Hematopoietic multipotent progenitor cell (in vitro differentiated cells): ENCODE data around the gene SALL3. TPM values are rescaled to one million over a fixed set of nuclear protein-coding genes. Genes with fewer than 3 reads are reported as not detected.

Source experiments
- DNase-seq, 3 donors: peaks; one replicate each; pipeline ENCODE4 v3.0.0-alpha.2; 2011 to 2015; ENCODE audit warnings: low read depth in 2 of 3, low spot score in 2 of 3
- total RNA-seq: library from RNA; depleted of rRNA; stranded (reverse); fragments of >200 nt; gene quantifications from one replicate; pipeline ENCODE4 v1.2.3, GENCODE V29; 2012

The SALL3 gene
- total RNA-seq, 1 donor: not detected

- no peak for DNase-seq
These were observed 18.9 kb downstream of the SALL3 start for GRCh38 chr18:78998371-78999071.

- DNase-seq: no peak
These were observed 20.3 kb downstream of the SALL3 start for GRCh38 chr18:78999939-79000338.

- DNase-seq: no peak
These were observed 21.4 kb downstream of the SALL3 start for GRCh38 chr18:79000997-79001396.

- no peak for DNase-seq
These were observed 26.0 kb downstream of the SALL3 start for GRCh38 chr18:79005653-79006052.

- no peak for DNase-seq
These were observed 26.6 kb downstream of the SALL3 start for GRCh38 chr18:79006106-79006795.

GRCh38 chr18:79007440-79007839 lies 27.8 kb downstream of the SALL3 start:
- DNase-seq: no peak

GRCh38 chr18:79008356-79008940 lies 28.8 kb downstream of the SALL3 start:
- DNase-seq: no peak

GRCh38 chr18:79010802-79011201 lies 31.2 kb downstream of the SALL3 start:
- no peak for DNase-seq

GRCh38 chr18:79011300-79011870 lies 31.8 kb downstream of the SALL3 start:
- DNase-seq: no peak

GRCh38 chr18:79013869-79014268 lies 34.3 kb downstream of the SALL3 start:
- DNase-seq: no peak

GRCh38 chr18:79018911-79019310 lies 39.3 kb downstream of the SALL3 start:
- no peak for DNase-seq

- DNase-seq: no peak
These were observed 40.3 kb downstream of the SALL3 start for GRCh38 chr18:79019881-79020280.

GRCh38 chr18:79022603-79023002 lies 43.0 kb downstream of the SALL3 start:
- DNase-seq: no peak

- no peak for DNase-seq
These were observed 46.9 kb downstream of the SALL3 start for GRCh38 chr18:79026491-79026890.

- no peak for DNase-seq
These were observed 51.1 kb downstream of the SALL3 start for GRCh38 chr18:79030680-79031079.

- DNase-seq: no peak
These were observed 62.7 kb downstream of the SALL3 start for GRCh38 chr18:79042276-79042675.

- no peak for DNase-seq
These were observed 63.7 kb downstream of the SALL3 start for GRCh38 chr18:79043288-79043687.

- no peak for DNase-seq
These were observed 66.9 kb downstream of the SALL3 start for GRCh38 chr18:79046522-79046921.

GRCh38 chr18:79047556-79048244 lies 68.1 kb downstream of the SALL3 start:
- DNase-seq: no peak

- no peak for DNase-seq
These were observed 68.6 kb downstream of the SALL3 start for GRCh38 chr18:79048245-79048632.

- DNase-seq: no peak
These were observed 69.9 kb downstream of the SALL3 start for GRCh38 chr18:79049506-79049905.
